WTC11 (cell line): ENCODE results near the gene RASGRP2.

Experiments used
- ATF2 ChIP-seq: sonication (generic); formaldehyde crosslinking; IDR thresholded peaks from 2 replicates; pipeline ENCODE4 v1.8.1; 2022; ENCODE audit warnings: low read depth, missing genetic modification reagents, borderline replicate concordance
- CTCF ChIP-seq: fragments of 200-600 bp; IDR thresholded peaks from 2 replicates; pipeline ENCODE4 v1.8.0; 2022; ENCODE audit warnings: antibody characterized with exemption

GRCh38 chr11:64745189-64745520 lies 1.2 kb upstream of the RASGRP2 start:
- TF ChIP-seq CTCF, result no peak
- no peak for TF ChIP-seq ATF2 (CRISPR knock-in tag)
